ENCODE results near the gene TUBD1. TPM values are rescaled to one million over a fixed set of nuclear protein-coding genes. Genes with fewer than 3 reads are reported as not detected.
"Not testable (repeated sequence)": the region's sequence is repeated elsewhere in the genome, so short reads cannot be mapped to it uniquely, and the experiment has no call there.

TUBD1 gene
- total and polyA plus RNA-seq, 2 of the 13 experiments (the other 11 are each of a cell fraction or from before 2014, with no cell fraction given): 18.2 to 25.9 TPM

DNA sequence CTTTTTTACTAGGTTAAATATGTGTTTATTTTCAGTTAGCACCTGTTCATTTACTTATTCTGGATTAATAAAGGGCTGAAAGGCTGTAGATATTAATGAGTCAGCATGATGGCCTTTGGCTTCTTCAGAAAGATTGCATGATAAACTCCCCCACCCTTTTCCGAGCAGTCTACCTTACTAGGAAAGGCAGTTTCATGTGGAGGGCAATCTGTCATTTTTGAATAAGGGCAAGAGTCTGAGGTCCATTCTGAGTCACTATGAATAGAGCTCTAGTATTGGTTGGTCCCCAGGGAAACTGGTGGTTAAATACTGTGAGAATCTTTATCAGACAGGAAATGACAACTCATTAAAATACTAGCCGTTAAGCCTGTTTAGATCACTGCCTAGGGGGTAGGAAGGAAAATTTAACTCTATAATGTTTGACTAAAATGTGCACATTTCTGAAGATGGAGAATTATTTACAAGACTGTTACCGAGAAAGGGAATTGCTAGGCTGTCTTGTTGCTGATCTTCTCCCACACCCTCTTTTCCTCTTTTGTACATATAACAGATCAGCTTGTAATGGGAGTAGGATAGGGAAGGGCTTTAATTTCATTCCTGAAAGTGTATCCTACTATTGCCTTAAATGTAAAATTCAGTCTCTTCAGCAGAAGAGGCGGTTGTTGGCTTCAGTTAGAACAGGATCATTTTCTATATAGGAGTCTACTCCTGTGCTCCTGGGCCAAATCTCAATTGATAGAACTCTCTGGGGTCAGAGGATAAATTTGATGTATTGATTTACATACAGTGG lies 63.3 kb downstream of the TUBD1 start (continued):
- TF ChIP-seq KAT8 (CRISPR knock-in tag; IDR thresholded peaks at IDR 0.05): peak; percentile 22; the same call in 1 of the 2 replicates
- TF ChIP-seq MIXL1 (CRISPR knock-in tag; IDR thresholded peaks at IDR 0.05): peak; percentile 78
- no peak for TF ChIP-seq SP4 (CRISPR knock-in tag; IDR thresholded peaks at IDR 0.05)
- no peak for TF ChIP-seq NBN (conservative IDR thresholded peaks at IDR 0.05)
- TF ChIP-seq TEAD3 (CRISPR knock-in tag; optimal IDR thresholded peaks at IDR 0.05; ENCODE audit: borderline replicate concordance): peak; percentile 41

DNA sequence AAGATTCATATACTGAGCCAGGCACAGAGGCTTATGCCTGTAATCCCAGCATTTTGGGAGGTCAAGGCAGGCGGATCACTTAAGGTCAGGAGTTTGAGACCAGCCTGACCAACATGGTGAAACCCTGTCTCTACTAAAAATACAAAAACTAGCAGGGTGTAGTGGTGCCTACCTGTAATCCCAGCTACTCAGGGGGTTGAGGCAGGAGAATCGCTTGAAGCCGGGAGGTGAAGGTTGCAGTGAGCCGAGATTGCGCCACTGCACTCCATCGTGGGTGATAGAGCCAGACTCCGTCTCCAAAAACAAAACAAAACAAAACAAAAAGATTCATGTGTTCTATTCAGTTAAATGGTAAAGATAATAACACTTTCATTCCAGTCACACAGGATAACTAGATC lies 63.9 kb downstream of the TUBD1 start:
- FAIRE-seq; DNase-seq (ENCODE audit: low spot score); in situ Hi-C loops (cut with HindIII; ENCODE audit: extremely low pct_ligation_motif_present, low pct_unique_long_range_greater_than_20kb); intact Hi-C loops (cut with micrococcal nuclease; ENCODE audit: unreplicated experiment); H3K9me3 ChIP-seq (ENCODE audit: low read length); H4K20me1 ChIP-seq (ENCODE audit: insufficient read depth, low read length); H3K27me3 ChIP-seq (ENCODE audit: control insufficient read depth in 1 of 2, insufficient read depth in 2 of 2, low read length in 2 of 2); H2AFZ ChIP-seq (ENCODE audit: low read length); H3K36me3 ChIP-seq (replicated peaks in 1 of 2; ENCODE audit: control insufficient read depth in 1 of 2, insufficient read depth in 2 of 2, low read length in 2 of 2): not testable (repeated sequence)
- peaks cover 84% of the 10 kb centered on the region for H3K4me1 ChIP-seq (ENCODE audit: insufficient read depth, low read length)
- TSS peak; percentile 88 for BruUV-seq (replicated peaks)
- H3K4me2 ChIP-seq (ENCODE audit: low read depth, low read length): peak overlapping the region; percentile 59
- H3K79me2 ChIP-seq (ENCODE audit: insufficient read depth, low read length): peaks cover 15% of the 10 kb centered on the region
- TF ChIP-seq KDM2A (CRISPR knock-in tag; IDR thresholded peaks at IDR 0.05; ENCODE audit: borderline replicate concordance, low read depth) (0 out of 2 replicates have a peak, but pooled peaks have one; percentile 25), FOXK1 (CRISPR knock-in tag; IDR thresholded peaks at IDR 0.05; ENCODE audit: borderline replicate concordance, low read depth) (0 out of 2 replicates have a peak, but pooled peaks have one; percentile 1), ZSCAN29 (CRISPR knock-in tag; conservative IDR thresholded peaks at IDR 0.05) (0 out of 2 replicates have a peak, but pooled peaks have one; percentile 17), CHD4 (IDR thresholded peaks at IDR 0.05; ENCODE audit: borderline replicate concordance, low read length) (0 out of 2 replicates have a peak, but pooled peaks have one; percentile 83), YEATS4 (CRISPR knock-in tag; IDR thresholded peaks at IDR 0.05; ENCODE audit: borderline replicate concordance) (0 out of 2 replicates have a peak, but pooled peaks have one; percentile 18), CEBPG (CRISPR knock-in tag; IDR thresholded peaks at IDR 0.05) (peak; percentile 51; the same call in 1 of the 2 replicates), NKX3-1 (CRISPR knock-in tag; IDR thresholded peaks at IDR 0.05) (0 out of 2 replicates have a peak, but pooled peaks have one; percentile 52), ZNF441 (CRISPR knock-in tag; IDR thresholded peaks at IDR 0.05; ENCODE audit: borderline replicate concordance) (peak; percentile 97), CEBPB (IDR thresholded peaks at IDR 0.05; ENCODE audit: borderline replicate concordance, low read depth, low read length) (peak; percentile 72; the same call in 1 of the 2 replicates), ELF4 (CRISPR knock-in tag; IDR thresholded peaks at IDR 0.05; ENCODE audit: borderline replicate concordance) (0 out of 2 replicates have a peak, but pooled peaks have one; percentile 17), RAD21 (CRISPR knock-in tag; IDR thresholded peaks at IDR 0.05) (peak; percentile 4; the same call in 1 of the 2 replicates)
- TF ChIP-seq, protein P1, sequence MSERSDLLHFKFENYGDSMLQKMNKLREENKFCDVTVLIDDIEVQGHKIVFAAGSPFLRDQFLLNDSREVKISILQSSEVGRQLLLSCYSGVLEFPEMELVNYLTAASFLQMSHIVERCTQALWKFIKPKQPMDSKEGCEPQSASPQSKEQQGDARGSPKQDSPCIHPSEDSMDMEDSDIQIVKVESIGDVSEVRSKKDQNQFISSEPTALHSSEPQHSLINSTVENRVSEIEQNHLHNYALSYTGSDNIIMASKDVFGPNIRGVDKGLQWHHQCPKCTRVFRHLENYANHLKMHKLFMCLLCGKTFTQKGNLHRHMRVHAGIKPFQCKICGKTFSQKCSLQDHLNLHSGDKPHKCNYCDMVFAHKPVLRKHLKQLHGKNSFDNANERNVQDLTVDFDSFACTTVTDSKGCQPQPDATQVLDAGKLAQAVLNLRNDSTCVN (CRISPR knock-in tag; IDR thresholded peaks at IDR 0.05; ENCODE audit: borderline replicate concordance): peak; percentile 93; the same call in 1 of the 2 replicates
- POLR2A ChIA-PET: interaction anchor here (1.0 to 3.2 kb wide), 11 partner anchors 9 to 122 kb away, joined by 4 to 79 read pairs (median 8); partner anchors contain the start of genes PTRH2 and VMP1
- CTCF ChIA-PET (ENCODE audit: low intra/inter-chr PET ratio, low total read pairs): interaction anchor here (1.7 kb wide), 1 partner anchor 75 kb away, joined by 8 read pairs; no protein-coding TSS in a partner anchor
- peak overlapping the region in 1 of 3 experiments; percentile 26; a peak in 1 of 6 replicates for H3K4me3 ChIP-seq (replicated peaks in 1 of 3; ENCODE audit: insufficient read depth in 1 of 3, low read depth in 2 of 3, low read length in 3 of 3)
- ATAC-seq: peak; percentile 36
- WGBS (ENCODE audit: low lambda C conversion rate): 34% methylated on average over 7 of the region's 7 CpGs
- H3K9ac ChIP-seq (ENCODE audit: insufficient read depth, low read depth, low read length): peak overlapping the region; percentile 74
- peak overlapping the region; percentile 90 for H3K27ac ChIP-seq (ENCODE audit: extremely low read length, insufficient read depth, low read length)
